Measurements from ENCODE around the gene SLC10A3. TPM values are rescaled to one million over a fixed set of nuclear protein-coding genes. Genes with fewer than 3 reads are reported as not detected.

The SLC10A3 gene
- polyA plus RNA-seq, 3 donors = 25.3 to 33.1 (median 26.7) TPM

DNA sequence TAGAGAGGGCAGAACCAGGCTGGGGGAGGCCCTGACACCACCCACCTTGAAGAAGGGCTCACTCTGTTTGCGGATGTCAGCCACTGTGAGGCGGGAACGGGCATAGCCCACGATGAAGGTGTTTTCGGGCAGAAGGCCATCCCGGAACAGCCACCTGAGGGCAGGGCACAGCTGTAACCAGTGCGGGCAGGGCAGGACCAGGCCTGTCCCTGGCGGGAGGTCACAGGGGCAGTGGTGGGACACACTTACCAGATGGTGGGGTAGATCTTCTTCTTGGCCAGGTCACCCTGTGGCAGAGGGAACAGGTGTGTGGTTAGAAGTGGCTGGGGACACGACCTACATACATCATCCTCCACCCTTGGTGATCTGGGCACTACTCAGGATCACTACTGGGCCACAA, 45.5 kb upstream of the SLC10A3 start:
- H3K9me3 ChIP-seq (replicated peaks in 1 of 2; ENCODE audit: control insufficient read depth in 1 of 2, insufficient read depth in 1 of 2, low read length in 2 of 2) = no peaks in the 10 kb centered on the region
- Mint-ChIP-seq H3K4me1 (peaks cover 10% of the 10 kb centered on the region), H3K4me3 (no peak overlapping the region), H3K9me3 (peaks cover 0 to 3% (median 0%) of the 10 kb centered on the region in 7 donors), H3K27me3 (ENCODE audit: low read depth in 3 of 3) (peaks cover 0 to 10% (median 0%) of the 10 kb centered on the region in 3 donors), H3K27ac (peak overlapping the region in 3 of 7 donors; percentile 30 to 41 (median 32)), H3K36me3 (peaks cover 41 to 75% of the 10 kb centered on the region in 2 donors)
- intact Hi-C loops (cut with micrococcal nuclease) = loop anchor here in 1 of 2 donors (2.0 kb wide), 1 partner anchor 163 kb away; no protein-coding TSS in a partner anchor
- H3K27ac ChIP-seq (ENCODE audit: low read depth in 1 of 2, low read length in 2 of 2) = no peak overlapping the region
- H3K4me3 ChIP-seq (replicated peaks in 1 of 3; ENCODE audit: low read depth in 2 of 3, low read length in 3 of 3) = no peak overlapping the region
- TF ChIP-seq, protein P1, sequence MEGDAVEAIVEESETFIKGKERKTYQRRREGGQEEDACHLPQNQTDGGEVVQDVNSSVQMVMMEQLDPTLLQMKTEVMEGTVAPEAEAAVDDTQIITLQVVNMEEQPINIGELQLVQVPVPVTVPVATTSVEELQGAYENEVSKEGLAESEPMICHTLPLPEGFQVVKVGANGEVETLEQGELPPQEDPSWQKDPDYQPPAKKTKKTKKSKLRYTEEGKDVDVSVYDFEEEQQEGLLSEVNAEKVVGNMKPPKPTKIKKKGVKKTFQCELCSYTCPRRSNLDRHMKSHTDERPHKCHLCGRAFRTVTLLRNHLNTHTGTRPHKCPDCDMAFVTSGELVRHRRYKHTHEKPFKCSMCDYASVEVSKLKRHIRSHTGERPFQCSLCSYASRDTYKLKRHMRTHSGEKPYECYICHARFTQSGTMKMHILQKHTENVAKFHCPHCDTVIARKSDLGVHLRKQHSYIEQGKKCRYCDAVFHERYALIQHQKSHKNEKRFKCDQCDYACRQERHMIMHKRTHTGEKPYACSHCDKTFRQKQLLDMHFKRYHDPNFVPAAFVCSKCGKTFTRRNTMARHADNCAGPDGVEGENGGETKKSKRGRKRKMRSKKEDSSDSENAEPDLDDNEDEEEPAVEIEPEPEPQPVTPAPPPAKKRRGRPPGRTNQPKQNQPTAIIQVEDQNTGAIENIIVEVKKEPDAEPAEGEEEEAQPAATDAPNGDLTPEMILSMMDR (IDR thresholded peaks at IDR 0.05) = no peak
- WGBS (ENCODE audit: insufficient coverage) = 100% methylated on average over 1 of the region's 9 CpGs
- no peak overlapping the region for H3K9ac ChIP-seq (ENCODE audit: insufficient read depth, low read length, poor library complexity, severe bottlenecking)
- H2AFZ ChIP-seq (ENCODE audit: insufficient read depth, low read depth, low read length, poor library complexity, severe bottlenecking) = no peak overlapping the region
- H3K4me1 ChIP-seq (ENCODE audit: control insufficient read depth in 1 of 2, insufficient read depth in 2 of 2, low read length in 2 of 2) = peaks cover 10 to 14% of the 10 kb centered on the region in 2 donors
- peaks cover 38% of the 10 kb centered on the region for H3K79me2 ChIP-seq (ENCODE audit: insufficient read depth, low read length)
- peaks cover 27% of the 10 kb centered on the region for H4K20me1 ChIP-seq (ENCODE audit: insufficient read depth, low read length)
- peaks cover 38 to 60% of the 10 kb centered on the region in 2 donors for H3K36me3 ChIP-seq (replicated peaks in 1 of 2; ENCODE audit: control insufficient read depth in 1 of 2, insufficient read depth in 2 of 2, low read length in 2 of 2)
- H3K4me2 ChIP-seq (replicated peaks; ENCODE audit: extremely low read depth, low read length, poor library complexity, severe bottlenecking) = no peak overlapping the region
- DNase-seq = no peak
- no peaks in the 10 kb centered on the region for H3K27me3 ChIP-seq (ENCODE audit: control insufficient read depth in 2 of 2, insufficient read depth in 2 of 2, low read length in 2 of 2)

GRCh38 chrX:154534526-154535322, 44.3 kb upstream of the SLC10A3 start:
- no peak overlapping the region for H2AFZ ChIP-seq (ENCODE audit: insufficient read depth, low read depth, low read length, poor library complexity, severe bottlenecking)
- no peak overlapping the region for H3K4me3 ChIP-seq (replicated peaks in 1 of 3; ENCODE audit: low read depth in 2 of 3, low read length in 3 of 3)
- H3K4me3 Mint-ChIP-seq = no peak overlapping the region
- TF ChIP-seq, protein P1 (IDR thresholded peaks at IDR 0.05) = peak; percentile 92
- H3K79me2 ChIP-seq (ENCODE audit: insufficient read depth, low read length) = peaks cover 32% of the 10 kb centered on the region
- H3K27ac Mint-ChIP-seq = peak overlapping the region in 6 of 7 donors; percentile 37 to 91 (median 72)
- H3K9me3 ChIP-seq (replicated peaks in 1 of 2; ENCODE audit: control insufficient read depth in 1 of 2, insufficient read depth in 1 of 2, low read length in 2 of 2) = no peaks in the 10 kb centered on the region
- H3K27me3 Mint-ChIP-seq (ENCODE audit: low read depth in 3 of 3) = peaks cover 0 to 11% (median 0%) of the 10 kb centered on the region in 3 donors
- H4K20me1 ChIP-seq (ENCODE audit: insufficient read depth, low read length) = peaks cover 27% of the 10 kb centered on the region
- no peak overlapping the region for H3K9ac ChIP-seq (ENCODE audit: insufficient read depth, low read length, poor library complexity, severe bottlenecking)
- peak overlapping the region; percentile 38 to 42 for H3K27ac ChIP-seq (ENCODE audit: low read depth in 1 of 2, low read length in 2 of 2)
- peaks cover 5 to 6% of the 10 kb centered on the region in 2 donors for H3K4me1 ChIP-seq (ENCODE audit: control insufficient read depth in 1 of 2, insufficient read depth in 2 of 2, low read length in 2 of 2)
- peaks cover 0 to 1% (median 0%) of the 10 kb centered on the region in 7 donors for H3K9me3 Mint-ChIP-seq
- no peaks in the 10 kb centered on the region for H3K27me3 ChIP-seq (ENCODE audit: control insufficient read depth in 2 of 2, insufficient read depth in 2 of 2, low read length in 2 of 2)
- intact Hi-C loops (cut with micrococcal nuclease) = loop anchor here (2.0 to 5.0 kb wide), 3 partner anchors 137 to 162 kb away; partner anchors contain the start of genes FLNA (in 1 of the 2) and RPL10 (in 1 of the 2)
- peaks cover 44 to 59% of the 10 kb centered on the region in 2 donors for H3K36me3 ChIP-seq (replicated peaks in 1 of 2; ENCODE audit: control insufficient read depth in 1 of 2, insufficient read depth in 2 of 2, low read length in 2 of 2)
- peak; percentile 82 to 87 (median 86) for DNase-seq
- 35% methylated on average over 14 of the region's 34 CpGs for WGBS (ENCODE audit: insufficient coverage)
- peaks cover 42 to 69% of the 10 kb centered on the region in 2 donors for H3K36me3 Mint-ChIP-seq
- no peak overlapping the region for H3K4me2 ChIP-seq (replicated peaks; ENCODE audit: extremely low read depth, low read length, poor library complexity, severe bottlenecking)
- H3K4me1 Mint-ChIP-seq = peaks cover 2% of the 10 kb centered on the region
